HepG2 (cell line): Measurements from ENCODE around the gene RAC3. TPM values are rescaled to one million over a fixed set of nuclear protein-coding genes. Genes with fewer than 3 reads are reported as not detected.
A peak's percentile ranks its signal among the peaks of the same experiment; 100 is the strongest.

Experiments
- ATAD3A ChIP-seq: sonication (generic); formaldehyde crosslinking; IDR thresholded peaks from 2 replicates; pipeline ENCODE4 v1.4.0; 2020; ENCODE audit warnings: missing genetic modification reagents
- BCL6 ChIP-seq: IDR thresholded peaks from 2 replicates; pipeline ENCODE4 v1.6.1; 2016; ENCODE audit warnings: missing genetic modification reagents, missing compliant biosample characterization
- BHLHE40 ChIP-seq: IDR thresholded peaks from 2 replicates; pipeline ENCODE4 v1.6.1; 2011; ENCODE audit warnings: low read length, improper control_type of control experiment
- CREM ChIP-seq, 2 experiments: sonication (generic) in 1 of 2; formaldehyde crosslinking in 1 of 2; IDR thresholded peaks; 2 replicates each; pipeline versions ENCODE4 v1.4.0 to v1.6.1; 2016 to 2020; ENCODE audit warnings: antibody characterized with exemption in 1 of 2, mild to moderate bottlenecking in 1 of 2, missing genetic modification reagents in 1 of 2
- FOSL1 ChIP-seq: sonication (generic); formaldehyde crosslinking; IDR thresholded peaks from 2 replicates; pipeline ENCODE4 v1.9.0; 2021; ENCODE audit warnings: missing genetic modification reagents, borderline replicate concordance
- FOXM1 ChIP-seq: sonication (generic); formaldehyde crosslinking; IDR thresholded peaks from 2 replicates; pipeline ENCODE4 v1.5.0; 2020; ENCODE audit warnings: missing genetic modification reagents
- ISX ChIP-seq: sonication (generic); formaldehyde crosslinking; conservative IDR thresholded peaks from 2 replicates; pipeline ENCODE4 v1.5.0; 2020; ENCODE audit warnings: missing genetic modification reagents
- KDM3A ChIP-seq: IDR thresholded peaks from 2 replicates; pipeline ENCODE4 v1.6.1; 2018; ENCODE audit warnings: low read depth, missing compliant biosample characterization
- MAFF ChIP-seq: IDR thresholded peaks from 2 replicates; pipeline ENCODE4 v1.6.1; 2011; ENCODE audit warnings: low read depth, low read length, improper control_type of control experiment
- REL ChIP-seq: sonication (generic); formaldehyde crosslinking; conservative IDR thresholded peaks from 2 replicates; pipeline ENCODE4 v1.8.0; 2022; ENCODE audit warnings: mild to moderate bottlenecking, missing genetic modification reagents, moderate library complexity
- RORA ChIP-seq: sonication (generic); formaldehyde crosslinking; IDR thresholded peaks from 2 replicates; pipeline ENCODE4 v1.5.0; 2020; ENCODE audit warnings: mild to moderate bottlenecking, missing genetic modification reagents, moderate library complexity
- SRSF1 ChIP-seq: fragments of 200-400 bp; formaldehyde crosslinking; optimal IDR thresholded peaks from 2 replicates; pipeline ENCODE3; 2017; ENCODE audit warnings: mild to moderate bottlenecking, low read depth, low read length, moderate library complexity
- SYNCRIP ChIP-seq: fragments of 200-400 bp; formaldehyde crosslinking; IDR thresholded peaks from 2 replicates; pipeline ENCODE4 v1.6.1; 2018; ENCODE audit warnings: mild to moderate bottlenecking, low read depth, low read length; ENCODE audit not compliant: insufficient read depth
- TP53 ChIP-seq: sonication (generic); formaldehyde crosslinking; conservative IDR thresholded peaks from 2 replicates; pipeline ENCODE4 v1.4.0; 2020; ENCODE audit warnings: missing genetic modification reagents
- TSC22D2 ChIP-seq: sonication (generic); formaldehyde crosslinking; IDR thresholded peaks from 2 replicates; pipeline ENCODE4 v1.5.1; 2020; ENCODE audit warnings: missing genetic modification reagents, mild to moderate bottlenecking, borderline replicate concordance
- ZBTB10 ChIP-seq: sonication (generic); formaldehyde crosslinking; IDR thresholded peaks from 2 replicates; pipeline ENCODE4 v1.4.0; 2020; ENCODE audit warnings: missing genetic modification reagents, borderline replicate concordance
- ZFAT ChIP-seq: sonication (generic); formaldehyde crosslinking; conservative IDR thresholded peaks from 2 replicates; pipeline ENCODE4 v1.8.1; 2023; ENCODE audit warnings: missing genetic modification reagents, inconsistent platforms
- ZNF17 ChIP-seq: sonication (generic); formaldehyde crosslinking; IDR thresholded peaks from 2 replicates; pipeline ENCODE4 v1.5.0; 2020; ENCODE audit warnings: mild to moderate bottlenecking, missing genetic modification reagents
- ZNF350 ChIP-seq: sonication (generic); formaldehyde crosslinking; IDR thresholded peaks from 2 replicates; pipeline ENCODE4 v1.4.0; 2020; ENCODE audit warnings: mild to moderate bottlenecking, low read depth, missing genetic modification reagents, borderline replicate concordance
- ZNF367 ChIP-seq: sonication (generic); formaldehyde crosslinking; IDR thresholded peaks from 2 replicates; pipeline ENCODE4 v1.4.0; 2020; ENCODE audit warnings: missing genetic modification reagents, borderline replicate concordance
- ZNF501 ChIP-seq: sonication (generic); formaldehyde crosslinking; IDR thresholded peaks from 2 replicates; pipeline ENCODE4 v1.5.1; 2020; ENCODE audit warnings: mild to moderate bottlenecking, moderate library complexity, missing genetic modification reagents
- ZNF546 ChIP-seq: sonication (generic); formaldehyde crosslinking; conservative IDR thresholded peaks from 2 replicates; pipeline ENCODE4 v1.8.1; 2023; ENCODE audit warnings: mild to moderate bottlenecking, missing genetic modification reagents
- ZNF75D ChIP-seq: sonication (generic); formaldehyde crosslinking; IDR thresholded peaks from 2 replicates; pipeline ENCODE4 v1.8.1; 2023; ENCODE audit warnings: missing genetic modification reagents, mild to moderate bottlenecking, borderline replicate concordance
- ZNF788 ChIP-seq: sonication (generic); formaldehyde crosslinking; IDR thresholded peaks from 2 replicates; pipeline ENCODE4 v1.5.0; 2020; ENCODE audit warnings: mild to moderate bottlenecking, missing genetic modification reagents, borderline replicate concordance
- polyA plus RNA-seq, 8 experiments: library from polyadenylated mRNA; depleted of rRNA in 3 of 8; stranded (reverse) in 7 of 8; unstranded in 1 of 8; fragments of >200 nt; fragmentation: Illumina TruSeq in 4 of 8; extraction: Trizol in 4 of 8; gene quantifications; 2 replicates each; pipeline versions ENCODE4 v1.2.1 to v1.2.3, GENCODE V29; 2011 to 2016; ENCODE audit warnings: low read depth in 4 of 8, missing spikeins in 1 of 8, mixed read lengths in 1 of 8; ENCODE audit not compliant: insufficient read depth in 1 of 8
- total RNA-seq, 5 experiments: library from RNA; depleted of rRNA; stranded (reverse); fragments of >200 nt; fragmentation: Illumina TruSeq; extraction: Trizol; gene quantifications; 2 replicates each; pipeline ENCODE4 v1.2.3, GENCODE V29; 2016; ENCODE audit warnings: low read depth in 1 of 5
- TF ChIP-seq, protein P1 (sequence below): sonication (generic); formaldehyde crosslinking; IDR thresholded peaks from 2 replicates; pipeline ENCODE4 v1.4.0; 2020; ENCODE audit warnings: missing genetic modification reagents, mild to moderate bottlenecking, borderline replicate concordance
- TF ChIP-seq, protein P2 (sequence below): sonication (generic); formaldehyde crosslinking; IDR thresholded peaks from 2 replicates; pipeline ENCODE4 v1.5.1; 2020; ENCODE audit warnings: missing genetic modification reagents, mild to moderate bottlenecking, borderline replicate concordance

Gene RAC3
- total and polyA plus RNA-seq, 2 of the 13 experiments (the other 11 are each of a cell fraction or from before 2014, with no cell fraction given) = 10.5 to 21.3 TPM

DNA sequence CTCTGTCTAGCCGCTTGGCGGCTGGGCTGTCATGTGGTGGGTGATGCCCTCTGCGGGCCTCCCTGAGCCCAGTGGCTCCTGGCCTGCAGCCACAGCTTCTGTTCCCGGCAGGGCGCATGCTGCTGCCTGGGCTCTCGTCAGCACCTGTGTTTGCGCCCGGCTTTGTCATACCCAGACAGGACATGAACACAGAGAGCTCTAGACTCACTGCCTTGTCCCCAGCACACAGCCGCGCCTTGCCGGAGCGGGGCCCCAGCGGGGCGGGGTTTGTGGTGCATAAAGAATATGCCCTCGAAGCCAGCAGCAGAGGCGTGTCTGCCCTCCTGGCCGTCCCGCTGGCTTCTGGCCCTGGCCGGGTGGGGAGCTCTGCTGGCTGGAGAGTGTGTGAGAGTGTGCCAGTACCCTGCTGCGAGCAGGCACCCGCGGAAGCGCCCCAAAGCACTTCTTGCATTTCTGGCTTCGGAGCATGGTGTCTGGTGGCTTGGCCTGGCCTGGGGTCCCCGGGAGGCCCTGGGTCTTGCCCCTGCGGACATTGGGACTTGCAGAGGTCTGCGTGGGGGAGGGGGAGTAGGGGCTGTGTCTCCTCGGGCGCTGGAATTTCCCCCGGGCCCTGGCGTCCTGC is 39.7 kb upstream of the RAC3 start (continued):
- TF ChIP-seq ZFAT (CRISPR knock-in tag) = no peak
- TF ChIP-seq ZNF75D (CRISPR knock-in tag) = peak; percentile 11; the same call in 1 of the 2 replicates
- TF ChIP-seq KDM3A (CRISPR knock-in tag) = peak; percentile 86; the same call in 1 of the 2 replicates
- peak; percentile 95; the same call in 1 of the 2 replicates for TF ChIP-seq RORA (CRISPR knock-in tag)
- TF ChIP-seq ZNF350 (CRISPR knock-in tag) = peak; percentile 76
- TF ChIP-seq ZNF17 (CRISPR knock-in tag) = no peak; the same call in 1 of the 2 replicates
- TF ChIP-seq ZNF788 (CRISPR knock-in tag) = peak; percentile 92
- peak; percentile 21 for TF ChIP-seq SRSF1
- TF ChIP-seq TP53 (CRISPR knock-in tag) = peak; percentile 33; the same call in 1 of the 2 replicates
- peak; percentile 57 for TF ChIP-seq CREM (IDR thresholded peaks at IDR 0.05)
- no peak for TF ChIP-seq CREM (CRISPR knock-in tag; IDR thresholded peaks at IDR 0.05)
- TF ChIP-seq ZNF546 (CRISPR knock-in tag) = 0 out of 2 replicates have a peak, but pooled peaks have one; percentile 52
- TF ChIP-seq REL (CRISPR knock-in tag) = peak; percentile 58
- peak; percentile 41; the same call in 1 of the 2 replicates for TF ChIP-seq ZBTB10 (CRISPR knock-in tag)
- peak; percentile 97; the same call in 1 of the 2 replicates for TF ChIP-seq TSC22D2 (CRISPR knock-in tag)
- TF ChIP-seq MAFF = peak; percentile 12; the same call in 1 of the 2 replicates
- peak; percentile 84 for TF ChIP-seq BCL6
- peak; percentile 29; the same call in 1 of the 2 replicates for TF ChIP-seq FOSL1 (CRISPR knock-in tag)
- peak; percentile 29; the same call in 1 of the 2 replicates for TF ChIP-seq ZNF501 (CRISPR knock-in tag)
- TF ChIP-seq, protein P1, sequence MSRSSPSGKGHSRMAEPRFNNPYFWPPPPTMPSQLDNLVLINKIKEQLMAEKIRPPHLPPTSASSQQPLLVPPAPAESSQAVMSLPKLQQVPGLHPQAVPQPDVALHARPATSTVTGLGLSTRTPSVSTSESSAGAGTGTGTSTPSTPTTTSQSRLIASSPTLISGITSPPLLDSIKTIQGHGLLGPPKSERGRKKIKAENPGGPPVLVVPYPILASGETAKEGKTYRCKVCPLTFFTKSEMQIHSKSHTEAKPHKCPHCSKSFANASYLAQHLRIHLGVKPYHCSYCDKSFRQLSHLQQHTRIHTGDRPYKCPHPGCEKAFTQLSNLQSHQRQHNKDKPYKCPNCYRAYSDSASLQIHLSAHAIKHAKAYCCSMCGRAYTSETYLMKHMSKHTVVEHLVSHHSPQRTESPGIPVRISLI (CRISPR knock-in tag) = no peak
- TF ChIP-seq ZNF367 = peak; percentile 80; the same call in 1 of the 2 replicates
- TF ChIP-seq ATAD3A (CRISPR knock-in tag) = peak; percentile 73; the same call in 1 of the 2 replicates
- peak; percentile 57; the same call in 1 of the 2 replicates for TF ChIP-seq BHLHE40
- no peak for TF ChIP-seq SYNCRIP
- 0 out of 2 replicates have a peak, but pooled peaks have one; percentile 74 for TF ChIP-seq FOXM1 (CRISPR knock-in tag)
- TF ChIP-seq ISX (CRISPR knock-in tag) = peak; percentile 80; the same call in 1 of the 2 replicates
- TF ChIP-seq, protein P2, sequence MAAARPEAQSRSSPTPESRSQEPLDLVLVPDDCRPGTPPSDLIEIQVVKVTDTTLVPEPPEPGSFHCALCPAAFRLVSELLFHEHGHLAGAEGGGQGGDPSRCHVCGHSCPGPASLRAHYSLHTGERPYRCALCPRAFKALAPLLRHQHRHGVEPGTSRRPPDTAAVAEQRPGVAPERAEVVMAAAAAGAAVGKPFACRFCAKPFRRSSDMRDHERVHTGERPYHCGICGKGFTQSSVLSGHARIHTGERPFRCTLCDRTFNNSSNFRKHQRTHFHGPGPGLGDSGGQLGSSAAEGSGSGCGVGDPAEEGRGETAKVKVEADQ = no peak
